Colonic mucosa (tissue), 4 donors: ENCODE results near the gene MYRF. TPM values are rescaled to one million over a fixed set of nuclear protein-coding genes. Genes with fewer than 3 reads are reported as not detected.
A peak's percentile ranks its signal among the peaks of the same experiment; 100 is the strongest.

Source experiments
- DNase-seq: peaks from one replicate; pipeline ENCODE4 v3.0.0-alpha.2; 2020
- H3K27ac ChIP-seq: fragments of 200-600 bp; one replicate; pipeline ENCODE4 v1.8.0; 2021
- H3K27me3 ChIP-seq: fragments of 200-600 bp; one replicate; pipeline ENCODE4 v1.8.0; 2021
- H3K36me3 ChIP-seq: fragments of 200-600 bp; one replicate; pipeline ENCODE4 v1.8.0; 2021
- H3K4me1 ChIP-seq: fragments of 200-600 bp; one replicate; pipeline ENCODE4 v1.8.0; 2021; ENCODE audit warnings: mild to moderate bottlenecking
- H3K4me3 ChIP-seq: fragments of 200-600 bp; one replicate; pipeline ENCODE4 v1.8.0; 2021
- H3K9ac ChIP-seq, 2 donors: one replicate each; pipeline ENCODE4 v1.7.0; 2013; ENCODE audit warnings: control low read depth in 2 of 2, low read depth in 2 of 2, low read length in 2 of 2
- H3K9me3 ChIP-seq: fragments of 200-600 bp; one replicate; pipeline ENCODE4 v1.8.0; 2021
- CTCF ChIP-seq: fragments of 200-600 bp; IDR thresholded peaks from one replicate; pipeline ENCODE4 v1.8.0; 2022; ENCODE audit warnings: antibody characterized with exemption, mild to moderate bottlenecking
- intact Hi-C: fragments of 100-400 bp; cut with DNase I; formaldehyde crosslinking; loops from one replicate; pipeline ENCODE4 v1.14.1; 2022
- total RNA-seq, 2 donors: library from RNA; stranded (reverse); fragmentation: NEBNext Ultra II Directional in 1 of 2; extraction: Animal tissue kit (Norgen Biotek cat#: 25700) in 1 of 2; gene quantifications; one replicate each; pipeline ENCODE4 v1.2.1, GENCODE V29; 2021
- donor health status: healthy.
- donor health status: DM: no; HTN: no; CAD: no.
- donor health status: DM: no; HTN: no; CAD: no.

Gene MYRF
- total RNA-seq, 2 donors from 2014 or later = 8.8 to 14.9 TPM

- Histone ChIP-seq H3K9me3 (no peaks in the 10 kb centered on the region), H3K9ac (no peak overlapping the region), H3K4me3 (no peak overlapping the region), H3K27ac (no peak overlapping the region), H3K36me3 (no peaks in the 10 kb centered on the region), H3K4me1 (peaks cover 3% of the 10 kb centered on the region), H3K27me3 (no peaks in the 10 kb centered on the region)
- no peak for TF ChIP-seq CTCF
- intact Hi-C loops = no loop called here
- DNase-seq = no peak
Measured at GRCh38 chr11:61712846-61713245, 39.6 kb upstream of the MYRF start.

GRCh38 chr11:61713464-61713863 lies 39.0 kb upstream of the MYRF start:
- H3K4me3 ChIP-seq = no peak overlapping the region
- intact Hi-C loops = no loop called here
- no peak for DNase-seq
- H3K9ac ChIP-seq = no peak overlapping the region
- no peaks in the 10 kb centered on the region for H3K27me3 ChIP-seq
- H3K36me3 ChIP-seq = no peaks in the 10 kb centered on the region
- no peak for TF ChIP-seq CTCF
- no peak overlapping the region for H3K27ac ChIP-seq
- no peaks in the 10 kb centered on the region for H3K9me3 ChIP-seq
- H3K4me1 ChIP-seq = peaks cover 6% of the 10 kb centered on the region

- no peaks in the 10 kb centered on the region for H3K27me3 ChIP-seq
- H3K4me3 ChIP-seq = no peak overlapping the region
- peaks cover 6% of the 10 kb centered on the region for H3K4me1 ChIP-seq
- no peak overlapping the region for H3K9ac ChIP-seq
- no peaks in the 10 kb centered on the region for H3K36me3 ChIP-seq
- no peaks in the 10 kb centered on the region for H3K9me3 ChIP-seq
- TF ChIP-seq CTCF = no peak
- no peak overlapping the region for H3K27ac ChIP-seq
- DNase-seq = no peak
- intact Hi-C loops = no loop called here
Measured at GRCh38 chr11:61713906-61714305, 38.5 kb upstream of the MYRF start.

GRCh38 chr11:61714316-61714715 lies 38.1 kb upstream of the MYRF start:
- no peak for DNase-seq
- intact Hi-C loops = no loop called here
- no peaks in the 10 kb centered on the region for H3K27me3 ChIP-seq
- no peaks in the 10 kb centered on the region for H3K9me3 ChIP-seq
- H3K27ac ChIP-seq = no peak overlapping the region
- H3K36me3 ChIP-seq = no peaks in the 10 kb centered on the region
- H3K4me3 ChIP-seq = no peak overlapping the region
- no peak for TF ChIP-seq CTCF
- H3K9ac ChIP-seq = no peak overlapping the region
- peaks cover 6% of the 10 kb centered on the region for H3K4me1 ChIP-seq

- Histone ChIP-seq H3K36me3 (no peaks in the 10 kb centered on the region), H3K9ac (no peak overlapping the region), H3K9me3 (no peaks in the 10 kb centered on the region), H3K27me3 (no peaks in the 10 kb centered on the region), H3K4me1 (peaks cover 6% of the 10 kb centered on the region), H3K27ac (no peak overlapping the region), H3K4me3 (no peak overlapping the region)
- DNase-seq = no peak
- no peak for TF ChIP-seq CTCF
- intact Hi-C loops = no loop called here
Measured at GRCh38 chr11:61714916-61715315, 37.5 kb upstream of the MYRF start.

GRCh38 chr11:61715867-61716266 lies 36.6 kb upstream of the MYRF start:
- Histone ChIP-seq H3K4me1 (peaks cover 6% of the 10 kb centered on the region), H3K27me3 (no peaks in the 10 kb centered on the region), H3K27ac (no peak overlapping the region), H3K4me3 (no peak overlapping the region), H3K9ac (peak overlapping the region in 1 of 2 donors; percentile 24), H3K36me3 (no peaks in the 10 kb centered on the region), H3K9me3 (no peaks in the 10 kb centered on the region)
- DNase-seq = no peak
- intact Hi-C loops = no loop called here
- no peak for TF ChIP-seq CTCF
